H1 (cell line): ENCODE data around the gene TIGD6.

ENCODE experiments used
- CTCF ChIP-seq, 3 experiments: IDR thresholded peaks; 1 replicate in 2 of 3; 2 replicates in 1 of 3; pipeline versions ENCODE4 v1.5.1 to v1.6.1; 2011; ENCODE audit warnings: low read length in 3 of 3, mild to moderate bottlenecking in 3 of 3, inconsistent platforms in 2 of 3, low read depth in 1 of 3, moderate library complexity in 1 of 3; ENCODE audit not compliant: insufficient read depth in 1 of 3; ENCODE audit errors: control extremely low read depth in 1 of 3
- TAF1 ChIP-seq: IDR thresholded peaks from 2 replicates; pipeline ENCODE4 v1.6.1; 2011; ENCODE audit warnings: mild to moderate bottlenecking, low read depth, low read length

DNA sequence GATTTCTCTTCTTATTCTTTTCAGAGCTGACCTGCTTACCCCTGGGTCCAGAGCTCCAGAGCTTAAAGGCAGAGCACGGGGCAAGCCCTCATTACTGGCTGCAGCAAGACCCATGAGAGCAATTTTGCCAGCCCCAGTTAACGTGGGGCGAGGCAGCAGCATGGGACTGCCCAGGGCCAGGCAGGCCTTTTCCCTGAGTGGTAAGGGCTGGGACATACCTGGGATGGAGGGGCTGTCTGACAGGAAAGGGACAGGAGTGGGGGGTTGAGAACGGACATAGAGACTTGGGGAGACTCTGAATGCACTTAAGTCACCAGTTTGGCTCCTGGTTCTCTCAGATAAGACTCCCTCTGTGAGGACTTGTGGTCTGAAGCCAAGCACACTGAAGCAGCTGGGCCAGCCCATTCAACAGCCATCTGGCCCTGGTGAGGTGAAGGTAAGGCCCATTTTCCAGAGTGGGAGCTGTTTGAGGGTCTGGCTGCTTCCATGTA lies 26.3 kb upstream of the TIGD6 start:
- no peak for TF ChIP-seq CTCF (IDR thresholded peaks at IDR 0.05; ENCODE audit: control extremely low read depth in 1 of 3, insufficient read depth in 1 of 3, low read depth in 1 of 3, low read length in 3 of 3)
- no peak for TF ChIP-seq TAF1
